ENCODE data around the gene PCDHB11. TPM values are rescaled to one million over a fixed set of nuclear protein-coding genes. Genes with fewer than 3 reads are reported as not detected.
"Not testable (repeated sequence)": the region's sequence is repeated elsewhere in the genome, so short reads cannot be mapped to it uniquely, and the experiment has no call there.

Gene PCDHB11
- total and polyA plus RNA-seq, 4 donors = 3.8 to 9.7 (median 5.8) TPM

GRCh38 chr5:141184117-141184855, 15.1 kb upstream of the PCDHB11 start:
- not testable (repeated sequence) for DNase-seq (ENCODE audit: low read depth in 4 of 6, low spot score in 6 of 6); H3K27me3 ChIP-seq (ENCODE audit: control insufficient read depth, insufficient read depth, low read length); H3K9me3 ChIP-seq (ENCODE audit: control insufficient read depth, insufficient read depth, low read length); H3K27ac ChIP-seq (ENCODE audit: low read depth, low read length); H3K4me3 ChIP-seq (ENCODE audit: low read depth, low read length); H3K4me1 ChIP-seq (ENCODE audit: control insufficient read depth, insufficient read depth, low read length); H3K36me3 ChIP-seq (ENCODE audit: control insufficient read depth, insufficient read depth, low read length)
- 22% methylated on average over 32 of the region's 69 CpGs for WGBS (ENCODE audit: insufficient coverage)

GRCh38 chr5:141186897-141187512, 12.4 kb upstream of the PCDHB11 start, which contains the start of gene PCDHB9:
PCDHB9 (plus strand) TSS chr5:141187161; CDS start chr5:141187319, 158 bp downstream.
- H3K36me3 ChIP-seq (ENCODE audit: control insufficient read depth, insufficient read depth, low read length) = no peaks in the 10 kb centered on the region
- 19% methylated on average over 6 of the region's 9 CpGs for WGBS (ENCODE audit: insufficient coverage)
- H3K27me3 ChIP-seq (ENCODE audit: control insufficient read depth, insufficient read depth, low read length) = no peaks in the 10 kb centered on the region
- DNase-seq (ENCODE audit: low read depth in 4 of 6, low spot score in 6 of 6) = peak in 2 of 6 donors; percentile 39 to 50
- no peak within 1 kb of the TSS for H3K4me3 ChIP-seq (ENCODE audit: low read depth, low read length)
- H3K9me3 ChIP-seq (ENCODE audit: control insufficient read depth, insufficient read depth, low read length) = peaks cover 5% of the 10 kb centered on the region
- no peak within 1 kb of the TSS for H3K27ac ChIP-seq (ENCODE audit: low read depth, low read length)
- no peaks in the 10 kb centered on the region for H3K4me1 ChIP-seq (ENCODE audit: control insufficient read depth, insufficient read depth, low read length)

- H3K36me3 ChIP-seq (ENCODE audit: control insufficient read depth, insufficient read depth, low read length); H3K27ac ChIP-seq (ENCODE audit: low read depth, low read length); DNase-seq (ENCODE audit: low read depth in 4 of 6, low spot score in 6 of 6); H3K4me1 ChIP-seq (ENCODE audit: control insufficient read depth, insufficient read depth, low read length); H3K27me3 ChIP-seq (ENCODE audit: control insufficient read depth, insufficient read depth, low read length); H3K9me3 ChIP-seq (ENCODE audit: control insufficient read depth, insufficient read depth, low read length); H3K4me3 ChIP-seq (ENCODE audit: low read depth, low read length): not testable (repeated sequence)
- WGBS (ENCODE audit: insufficient coverage) = 26% methylated on average over 11 of the region's 37 CpGs
These were observed 10.7 kb upstream of the PCDHB11 start for GRCh38 chr5:141188682-141189081.

- H3K4me1 ChIP-seq (ENCODE audit: control insufficient read depth, insufficient read depth, low read length); H3K9me3 ChIP-seq (ENCODE audit: control insufficient read depth, insufficient read depth, low read length); H3K4me3 ChIP-seq (ENCODE audit: low read depth, low read length); H3K27me3 ChIP-seq (ENCODE audit: control insufficient read depth, insufficient read depth, low read length); H3K27ac ChIP-seq (ENCODE audit: low read depth, low read length); H3K36me3 ChIP-seq (ENCODE audit: control insufficient read depth, insufficient read depth, low read length); DNase-seq (ENCODE audit: low read depth in 4 of 6, low spot score in 6 of 6): not testable (repeated sequence)
- WGBS (ENCODE audit: insufficient coverage) = 16% methylated on average over 16 of the region's 35 CpGs
These were observed 10.3 kb upstream of the PCDHB11 start for GRCh38 chr5:141189131-141189530.

- Histone ChIP-seq H3K9me3 (ENCODE audit: control insufficient read depth, insufficient read depth, low read length) (peaks cover 9% of the 10 kb centered on the region), H3K27me3 (ENCODE audit: control insufficient read depth, insufficient read depth, low read length) (no peaks in the 10 kb centered on the region), H3K27ac (ENCODE audit: low read depth, low read length) (no peak within 1 kb of the TSS), H3K4me3 (ENCODE audit: low read depth, low read length) (peak within 1 kb of the TSS; percentile 12), H3K36me3 (ENCODE audit: control insufficient read depth, insufficient read depth, low read length) (no peaks in the 10 kb centered on the region), H3K4me1 (ENCODE audit: control insufficient read depth, insufficient read depth, low read length) (no peaks in the 10 kb centered on the region)
- WGBS (ENCODE audit: insufficient coverage) = under 1% methylated on average over 8 of the region's 10 CpGs
- DNase-seq (ENCODE audit: low read depth in 4 of 6, low spot score in 6 of 6) = peak in 2 of 6 donors; percentile 63 to 72
These were observed 7.2 kb upstream of the PCDHB11 start, which contains the start of gene PCDHB10 for GRCh38 chr5:141192110-141192725. PCDHB10 (plus strand) TSS chr5:141192353; CDS start chr5:141192553, 200 bp downstream.

- WGBS (ENCODE audit: insufficient coverage) = 17% methylated on average over 13 of the region's 37 CpGs
- not testable (repeated sequence) for H3K36me3 ChIP-seq (ENCODE audit: control insufficient read depth, insufficient read depth, low read length); H3K4me1 ChIP-seq (ENCODE audit: control insufficient read depth, insufficient read depth, low read length); H3K4me3 ChIP-seq (ENCODE audit: low read depth, low read length); DNase-seq (ENCODE audit: low read depth in 4 of 6, low spot score in 6 of 6); H3K27ac ChIP-seq (ENCODE audit: low read depth, low read length); H3K27me3 ChIP-seq (ENCODE audit: control insufficient read depth, insufficient read depth, low read length)
- peaks cover 11% of the 10 kb centered on the region for H3K9me3 ChIP-seq (ENCODE audit: control insufficient read depth, insufficient read depth, low read length)
These were observed 5.1 kb upstream of the PCDHB11 start for GRCh38 chr5:141194332-141194731.

GRCh38 chr5:141196363-141196762, 3.1 kb upstream of the PCDHB11 start:
- no peaks in the 10 kb centered on the region for H3K4me1 ChIP-seq (ENCODE audit: control insufficient read depth, insufficient read depth, low read length)
- H3K27me3 ChIP-seq (ENCODE audit: control insufficient read depth, insufficient read depth, low read length) = no peaks in the 10 kb centered on the region
- H3K36me3 ChIP-seq (ENCODE audit: control insufficient read depth, insufficient read depth, low read length) = no peaks in the 10 kb centered on the region
- H3K27ac ChIP-seq (ENCODE audit: low read depth, low read length) = no peak overlapping the region
- no peak for DNase-seq (ENCODE audit: low read depth in 4 of 6, low spot score in 6 of 6)
- peaks cover 21% of the 10 kb centered on the region for H3K9me3 ChIP-seq (ENCODE audit: control insufficient read depth, insufficient read depth, low read length)
- no peak overlapping the region for H3K4me3 ChIP-seq (ENCODE audit: low read depth, low read length)
- 29% methylated on average over 1 of the region's 3 CpGs for WGBS (ENCODE audit: insufficient coverage)

GRCh38 chr5:141201126-141201525, 1.7 kb downstream of the PCDHB11 start:
- peaks cover 16% of the 10 kb centered on the region for H3K9me3 ChIP-seq (ENCODE audit: control insufficient read depth, insufficient read depth, low read length)

GRCh38 chr5:141201646-141202045, 2.2 kb downstream of the PCDHB11 start:
- 25% methylated on average over 23 of the region's 35 CpGs for WGBS (ENCODE audit: insufficient coverage)
- not testable (repeated sequence) for H3K4me1 ChIP-seq (ENCODE audit: control insufficient read depth, insufficient read depth, low read length); H3K27ac ChIP-seq (ENCODE audit: low read depth, low read length); DNase-seq (ENCODE audit: low read depth in 4 of 6, low spot score in 6 of 6); H3K36me3 ChIP-seq (ENCODE audit: control insufficient read depth, insufficient read depth, low read length); H3K27me3 ChIP-seq (ENCODE audit: control insufficient read depth, insufficient read depth, low read length); H3K4me3 ChIP-seq (ENCODE audit: low read depth, low read length)
- peaks cover 14% of the 10 kb centered on the region for H3K9me3 ChIP-seq (ENCODE audit: control insufficient read depth, insufficient read depth, low read length)

More at GRCh38 chr5:141201126-141201525, 1.7 kb downstream of the PCDHB11 start:
- DNase-seq (ENCODE audit: low read depth in 4 of 6, low spot score in 6 of 6); H3K27ac ChIP-seq (ENCODE audit: low read depth, low read length); H3K4me1 ChIP-seq (ENCODE audit: control insufficient read depth, insufficient read depth, low read length); H3K4me3 ChIP-seq (ENCODE audit: low read depth, low read length); H3K27me3 ChIP-seq (ENCODE audit: control insufficient read depth, insufficient read depth, low read length); H3K36me3 ChIP-seq (ENCODE audit: control insufficient read depth, insufficient read depth, low read length): not testable (repeated sequence)
- WGBS (ENCODE audit: insufficient coverage) = 14% methylated on average over 10 of the region's 38 CpGs

All from spinal cord (tissue), 10 donors.